ENCODE data around the gene MAST3.

MAST3 gene

GRCh38 chr19:18062028-18062427 lies 35.5 kb upstream of the MAST3 start:
- Histone ChIP-seq H3K27me3 (replicated peaks; ENCODE audit: control insufficient read depth, insufficient read depth, low read length) (no peaks in the 10 kb centered on the region), H3K36me3 (ENCODE audit: control insufficient read depth, insufficient read depth, low read length) (peaks cover 19% of the 10 kb centered on the region), H3K4me3 (replicated peaks; ENCODE audit: low read depth, low read length) (no peak overlapping the region)
- TF ChIP-seq, protein P1, sequence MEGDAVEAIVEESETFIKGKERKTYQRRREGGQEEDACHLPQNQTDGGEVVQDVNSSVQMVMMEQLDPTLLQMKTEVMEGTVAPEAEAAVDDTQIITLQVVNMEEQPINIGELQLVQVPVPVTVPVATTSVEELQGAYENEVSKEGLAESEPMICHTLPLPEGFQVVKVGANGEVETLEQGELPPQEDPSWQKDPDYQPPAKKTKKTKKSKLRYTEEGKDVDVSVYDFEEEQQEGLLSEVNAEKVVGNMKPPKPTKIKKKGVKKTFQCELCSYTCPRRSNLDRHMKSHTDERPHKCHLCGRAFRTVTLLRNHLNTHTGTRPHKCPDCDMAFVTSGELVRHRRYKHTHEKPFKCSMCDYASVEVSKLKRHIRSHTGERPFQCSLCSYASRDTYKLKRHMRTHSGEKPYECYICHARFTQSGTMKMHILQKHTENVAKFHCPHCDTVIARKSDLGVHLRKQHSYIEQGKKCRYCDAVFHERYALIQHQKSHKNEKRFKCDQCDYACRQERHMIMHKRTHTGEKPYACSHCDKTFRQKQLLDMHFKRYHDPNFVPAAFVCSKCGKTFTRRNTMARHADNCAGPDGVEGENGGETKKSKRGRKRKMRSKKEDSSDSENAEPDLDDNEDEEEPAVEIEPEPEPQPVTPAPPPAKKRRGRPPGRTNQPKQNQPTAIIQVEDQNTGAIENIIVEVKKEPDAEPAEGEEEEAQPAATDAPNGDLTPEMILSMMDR (IDR thresholded peaks at IDR 0.05; ENCODE audit: insufficient read depth, low read length, poor library complexity, severe bottlenecking), result no peak
- DNase-seq (ENCODE audit: extremely low read depth, insufficient read length), result no peak

GRCh38 chr19:18063463-18063862 lies 34.1 kb upstream of the MAST3 start:
- no peak for DNase-seq (ENCODE audit: extremely low read depth, insufficient read length)
- Histone ChIP-seq H3K4me3 (replicated peaks; ENCODE audit: low read depth, low read length) (no peak overlapping the region), H3K27me3 (replicated peaks; ENCODE audit: control insufficient read depth, insufficient read depth, low read length) (no peaks in the 10 kb centered on the region), H3K36me3 (ENCODE audit: control insufficient read depth, insufficient read depth, low read length) (peaks cover 19% of the 10 kb centered on the region)
- TF ChIP-seq, protein P1 (IDR thresholded peaks at IDR 0.05; ENCODE audit: insufficient read depth, low read length, poor library complexity, severe bottlenecking), result peak; percentile 5

- no peak for DNase-seq (ENCODE audit: extremely low read depth, insufficient read length)
- Histone ChIP-seq H3K36me3 (ENCODE audit: control insufficient read depth, insufficient read depth, low read length) (peaks cover 25% of the 10 kb centered on the region), H3K4me3 (replicated peaks; ENCODE audit: low read depth, low read length) (no peak overlapping the region), H3K27me3 (replicated peaks; ENCODE audit: control insufficient read depth, insufficient read depth, low read length) (no peaks in the 10 kb centered on the region)
- TF ChIP-seq, protein P1 (IDR thresholded peaks at IDR 0.05; ENCODE audit: insufficient read depth, low read length, poor library complexity, severe bottlenecking), result no peak
Observed at GRCh38 chr19:18065173-18065495, 32.4 kb upstream of the MAST3 start.

DNA sequence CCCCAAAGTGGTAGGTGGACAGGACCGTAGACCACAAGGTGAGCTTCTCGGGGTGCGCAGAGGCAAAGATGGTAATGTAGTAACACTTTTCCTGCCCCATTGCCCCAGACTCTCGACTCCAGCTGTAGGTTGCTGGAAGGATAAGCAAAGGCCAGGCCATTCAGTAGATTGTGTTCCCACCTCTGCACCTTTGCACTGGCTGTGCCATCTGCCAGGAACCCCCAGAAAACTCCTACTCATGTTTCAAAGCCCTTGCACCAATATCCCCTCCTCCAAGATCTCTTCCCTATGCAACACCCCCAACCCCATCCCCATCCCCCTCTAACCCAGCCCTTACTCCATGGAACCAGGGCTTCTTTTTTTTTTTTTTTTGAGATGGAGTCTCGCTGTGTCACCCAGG lies 29.2 kb upstream of the MAST3 start:
- Histone ChIP-seq H3K4me3 (replicated peaks; ENCODE audit: low read depth, low read length) (no peak overlapping the region), H3K27me3 (replicated peaks; ENCODE audit: control insufficient read depth, insufficient read depth, low read length) (no peaks in the 10 kb centered on the region), H3K36me3 (ENCODE audit: control insufficient read depth, insufficient read depth, low read length) (peaks cover 24% of the 10 kb centered on the region)
- DNase-seq (ENCODE audit: extremely low read depth, insufficient read length), result no peak
- TF ChIP-seq, protein P1 (IDR thresholded peaks at IDR 0.05; ENCODE audit: insufficient read depth, low read length, poor library complexity, severe bottlenecking), result no peak

- H3K4me3 ChIP-seq (replicated peaks; ENCODE audit: low read depth, low read length), result no peak overlapping the region
- no peaks in the 10 kb centered on the region for H3K27me3 ChIP-seq (replicated peaks; ENCODE audit: control insufficient read depth, insufficient read depth, low read length)
- no peak for DNase-seq (ENCODE audit: extremely low read depth, insufficient read length)
- TF ChIP-seq, protein P1 (IDR thresholded peaks at IDR 0.05; ENCODE audit: insufficient read depth, low read length, poor library complexity, severe bottlenecking), result no peak
- H3K36me3 ChIP-seq (ENCODE audit: control insufficient read depth, insufficient read depth, low read length), result peaks cover 20% of the 10 kb centered on the region
Observed at GRCh38 chr19:18069383-18069782, 28.2 kb upstream of the MAST3 start.

DNA sequence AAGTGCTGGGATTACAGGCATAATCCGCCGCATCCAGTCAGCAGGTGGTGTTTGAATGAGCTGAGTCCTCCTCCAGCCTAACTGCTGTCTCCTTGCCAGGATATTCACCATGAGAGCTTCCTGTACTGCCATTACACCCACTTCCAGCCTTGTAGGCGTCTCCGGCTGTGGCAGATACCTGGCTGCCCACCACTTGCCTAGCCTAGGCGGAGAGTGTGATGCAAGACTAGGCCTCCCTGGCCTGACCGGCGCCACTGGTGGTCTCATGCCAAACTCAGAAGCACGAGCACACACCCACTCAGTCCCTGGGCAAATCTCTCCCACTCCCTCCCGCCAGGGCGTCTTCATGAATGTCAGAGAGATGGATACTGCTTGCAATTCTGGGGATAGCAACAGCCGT lies 27.4 kb upstream of the MAST3 start:
- TF ChIP-seq, protein P1 (IDR thresholded peaks at IDR 0.05; ENCODE audit: insufficient read depth, low read length, poor library complexity, severe bottlenecking), result no peak
- DNase-seq (ENCODE audit: extremely low read depth, insufficient read length), result no peak
- H3K27me3 ChIP-seq (replicated peaks; ENCODE audit: control insufficient read depth, insufficient read depth, low read length), result no peaks in the 10 kb centered on the region
- peaks cover 17% of the 10 kb centered on the region for H3K36me3 ChIP-seq (ENCODE audit: control insufficient read depth, insufficient read depth, low read length)
- no peak overlapping the region for H3K4me3 ChIP-seq (replicated peaks; ENCODE audit: low read depth, low read length)
